GM10266 (cell line): ENCODE measurements around the gene PKD1.

Experiments
- DNase-seq: peaks from one replicate; pipeline ENCODE4 v3.0.0; 2012; ENCODE audit errors: extremely low spot score
- TF ChIP-seq, protein P1 (sequence below): IDR thresholded peaks from 2 replicates; pipeline ENCODE4 v1.5.1; 2012; ENCODE audit warnings: mild to moderate bottlenecking, low read depth; ENCODE audit not compliant: control insufficient read depth, insufficient read depth; ENCODE audit errors: missing control alignments

The PKD1 gene

DNA sequence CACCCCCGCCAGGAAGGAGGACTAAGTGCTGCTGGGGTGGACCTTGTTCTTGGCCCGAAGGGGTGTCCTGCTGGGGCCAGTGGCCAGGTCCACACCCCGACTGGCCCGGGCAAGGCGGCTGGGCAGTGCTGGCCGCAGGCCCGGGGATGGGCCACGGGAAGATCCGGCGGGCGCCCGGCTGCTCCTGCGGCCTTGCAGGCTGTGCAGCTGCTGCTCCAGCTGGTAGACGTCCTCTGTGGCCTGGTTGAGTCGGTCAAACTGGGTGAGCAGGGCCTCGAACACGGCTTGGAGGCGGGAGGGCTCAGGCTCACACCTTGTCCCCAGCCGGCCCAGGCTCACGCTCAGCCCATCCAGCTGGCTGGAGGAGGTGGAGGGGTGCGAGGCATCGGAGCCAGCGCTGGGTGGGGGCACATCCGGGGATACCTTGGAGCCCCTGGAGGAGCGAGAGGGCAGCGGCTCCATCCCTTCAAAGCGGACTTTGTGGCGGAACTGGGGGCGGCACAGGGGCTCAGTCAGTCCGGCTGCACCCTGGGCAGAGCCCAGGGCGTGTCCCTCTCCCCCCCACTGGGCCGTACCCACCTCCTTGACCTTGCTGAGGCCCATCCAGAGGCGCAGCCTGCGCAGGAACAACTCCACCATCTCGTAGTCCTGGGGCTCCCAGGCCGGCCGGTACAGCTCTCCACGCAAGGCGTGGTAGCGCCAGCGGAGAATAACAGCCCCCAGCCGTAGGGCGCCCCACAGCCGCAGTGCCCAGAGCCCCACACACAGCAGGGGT lies 45.8 kb downstream of the PKD1 start:
- no peak for DNase-seq
- TF ChIP-seq, protein P1, sequence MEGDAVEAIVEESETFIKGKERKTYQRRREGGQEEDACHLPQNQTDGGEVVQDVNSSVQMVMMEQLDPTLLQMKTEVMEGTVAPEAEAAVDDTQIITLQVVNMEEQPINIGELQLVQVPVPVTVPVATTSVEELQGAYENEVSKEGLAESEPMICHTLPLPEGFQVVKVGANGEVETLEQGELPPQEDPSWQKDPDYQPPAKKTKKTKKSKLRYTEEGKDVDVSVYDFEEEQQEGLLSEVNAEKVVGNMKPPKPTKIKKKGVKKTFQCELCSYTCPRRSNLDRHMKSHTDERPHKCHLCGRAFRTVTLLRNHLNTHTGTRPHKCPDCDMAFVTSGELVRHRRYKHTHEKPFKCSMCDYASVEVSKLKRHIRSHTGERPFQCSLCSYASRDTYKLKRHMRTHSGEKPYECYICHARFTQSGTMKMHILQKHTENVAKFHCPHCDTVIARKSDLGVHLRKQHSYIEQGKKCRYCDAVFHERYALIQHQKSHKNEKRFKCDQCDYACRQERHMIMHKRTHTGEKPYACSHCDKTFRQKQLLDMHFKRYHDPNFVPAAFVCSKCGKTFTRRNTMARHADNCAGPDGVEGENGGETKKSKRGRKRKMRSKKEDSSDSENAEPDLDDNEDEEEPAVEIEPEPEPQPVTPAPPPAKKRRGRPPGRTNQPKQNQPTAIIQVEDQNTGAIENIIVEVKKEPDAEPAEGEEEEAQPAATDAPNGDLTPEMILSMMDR = no peak

DNA sequence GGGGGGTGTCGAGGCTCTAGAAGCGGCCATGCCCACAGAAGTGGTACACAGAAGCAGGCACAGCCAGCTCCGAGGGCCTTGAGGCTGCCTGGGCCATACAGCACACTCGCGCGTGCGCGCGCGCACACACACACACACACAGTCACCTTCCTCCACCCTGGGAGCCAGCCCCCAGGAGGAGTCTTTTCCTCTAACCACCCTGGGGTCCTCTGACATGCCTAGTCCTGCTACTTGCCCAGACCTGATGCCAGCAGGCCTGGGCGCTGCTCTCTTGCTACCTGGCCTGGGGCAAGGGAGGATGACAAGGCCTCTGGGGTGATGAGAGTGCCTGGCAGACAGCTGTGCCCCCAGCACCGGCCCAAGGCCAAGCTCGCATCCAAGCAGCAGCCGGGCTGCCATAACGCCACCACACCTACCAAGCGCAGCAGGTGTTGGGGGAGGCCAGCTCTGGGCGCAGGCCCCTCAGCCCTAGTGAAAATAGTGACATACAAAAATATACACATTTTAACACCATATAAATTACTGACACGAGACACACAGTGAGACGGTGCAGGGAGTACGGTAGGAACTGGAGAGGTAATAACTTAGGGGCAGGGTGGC lies 46.8 kb downstream of the PKD1 start:
- TF ChIP-seq, protein P1 = no peak
- DNase-seq = no peak

DNA sequence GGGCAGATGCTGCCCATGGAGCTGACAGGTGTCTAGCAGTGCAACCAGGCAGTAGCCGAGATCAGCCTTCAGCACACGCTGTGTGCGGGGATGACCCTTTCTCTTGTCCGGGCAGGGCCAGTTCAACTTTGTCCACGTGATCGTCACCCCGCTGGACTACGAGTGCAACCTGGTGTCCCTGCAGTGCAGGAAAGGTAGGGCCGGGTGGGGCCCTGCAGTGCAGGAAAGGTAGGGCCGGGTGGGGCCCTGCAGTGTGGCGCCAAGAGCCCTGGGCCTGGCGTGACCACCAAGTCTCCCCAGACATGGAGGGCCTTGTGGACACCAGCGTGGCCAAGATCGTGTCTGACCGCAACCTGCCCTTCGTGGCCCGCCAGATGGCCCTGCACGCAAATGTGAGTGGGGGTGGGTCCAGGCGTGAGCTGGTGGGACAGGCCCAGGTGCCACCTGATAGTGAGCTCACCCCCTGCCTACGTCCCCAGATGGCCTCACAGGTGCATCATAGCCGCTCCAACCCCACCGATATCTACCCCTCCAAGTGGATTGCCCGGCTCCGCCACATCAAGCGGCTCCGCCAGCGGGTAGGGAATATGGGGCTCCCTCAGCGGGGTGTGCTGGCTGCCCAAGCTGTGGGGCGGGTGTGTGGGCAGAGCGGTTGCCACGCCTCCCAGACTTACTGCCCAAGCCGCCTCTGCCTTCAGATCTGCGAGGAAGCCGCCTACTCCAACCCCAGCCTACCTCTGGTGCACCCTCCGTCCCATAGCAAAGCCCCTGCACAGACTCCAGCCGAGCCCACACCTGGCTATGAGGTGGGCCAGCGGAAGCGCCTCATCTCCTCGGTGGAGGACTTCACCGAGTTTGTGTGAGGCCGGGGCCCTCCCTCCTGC lies 47.7 kb downstream of the PKD1 start:
- TF ChIP-seq, protein P1 = no peak
- DNase-seq = no peak

DNA sequence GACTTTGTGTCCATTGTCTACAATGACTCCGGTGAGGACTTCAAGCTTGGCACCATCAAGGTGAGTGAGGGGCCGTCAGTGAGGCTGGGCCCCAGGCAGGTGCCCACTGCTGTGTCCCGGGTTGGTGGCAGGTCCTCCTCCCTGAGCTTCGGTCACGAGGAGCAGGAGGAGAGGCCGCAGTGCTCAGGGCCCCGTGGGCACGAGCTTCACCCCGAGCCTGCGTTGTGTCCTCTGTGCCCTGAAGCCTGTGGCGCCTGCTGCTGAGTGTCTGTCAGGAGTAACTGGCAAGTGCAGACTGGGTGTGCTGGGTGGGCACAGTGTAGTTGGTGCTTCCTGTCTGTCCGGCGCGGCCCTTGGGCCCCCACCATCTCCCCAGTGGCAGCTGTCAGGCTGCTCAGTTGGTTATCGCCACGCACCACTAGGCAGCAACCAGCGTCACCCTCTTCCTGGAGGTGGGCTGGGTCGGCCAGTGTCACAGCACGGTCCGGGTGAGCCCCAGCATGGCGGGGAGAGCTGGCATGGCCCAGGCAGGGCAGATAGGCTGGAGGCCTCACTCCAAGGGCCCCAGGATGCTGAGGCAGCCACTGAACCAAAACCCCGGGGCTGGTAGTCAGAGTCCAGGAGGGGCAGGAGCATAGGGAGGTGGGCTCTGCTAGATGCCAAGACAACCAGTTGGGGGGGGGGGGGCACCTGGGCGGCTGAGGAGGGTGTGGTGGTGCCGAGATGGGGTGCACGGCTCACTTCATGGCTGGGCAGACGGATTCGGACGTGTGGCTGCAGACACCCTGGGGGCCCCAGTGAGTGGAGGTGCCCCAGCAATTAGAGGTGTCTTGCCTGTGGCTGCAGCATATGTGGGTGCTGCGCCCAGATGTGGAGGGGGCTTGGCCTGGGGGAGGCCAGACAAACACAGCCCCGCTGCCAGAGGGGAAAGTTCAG lies 48.6 kb downstream of the PKD1 start:
- peak; percentile 51 for DNase-seq
- TF ChIP-seq, protein P1 = no peak

DNA sequence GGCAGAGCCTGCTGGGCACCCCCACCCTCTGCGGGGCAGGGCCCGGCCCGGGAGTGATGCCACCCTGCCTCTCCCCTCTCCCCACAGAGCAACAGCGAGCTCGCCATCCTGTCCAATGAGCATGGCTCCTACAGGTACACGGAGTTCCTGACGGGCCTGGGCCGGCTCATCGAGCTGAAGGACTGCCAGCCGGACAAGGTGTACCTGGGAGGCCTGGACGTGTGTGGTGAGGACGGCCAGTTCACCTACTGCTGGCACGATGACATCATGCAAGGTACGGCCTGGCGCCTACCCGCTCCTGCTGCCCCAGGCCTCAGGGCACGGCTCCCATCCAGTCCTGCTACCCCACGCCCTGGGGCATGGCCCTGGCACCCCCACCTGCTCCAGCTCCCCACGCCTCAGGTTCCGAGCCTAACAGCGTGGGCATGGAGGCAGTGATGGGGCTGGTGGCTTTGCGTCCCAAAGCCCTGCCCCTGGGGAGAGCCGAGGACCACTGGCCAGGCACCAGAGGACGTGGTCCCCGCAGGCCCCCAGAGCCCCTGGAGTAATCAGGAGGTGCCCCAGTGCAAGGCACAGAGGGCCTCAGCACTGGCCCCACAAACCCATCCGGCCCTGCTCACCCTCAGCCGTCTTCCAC lies 49.5 kb downstream of the PKD1 start:
- no peak for DNase-seq

DNA sequence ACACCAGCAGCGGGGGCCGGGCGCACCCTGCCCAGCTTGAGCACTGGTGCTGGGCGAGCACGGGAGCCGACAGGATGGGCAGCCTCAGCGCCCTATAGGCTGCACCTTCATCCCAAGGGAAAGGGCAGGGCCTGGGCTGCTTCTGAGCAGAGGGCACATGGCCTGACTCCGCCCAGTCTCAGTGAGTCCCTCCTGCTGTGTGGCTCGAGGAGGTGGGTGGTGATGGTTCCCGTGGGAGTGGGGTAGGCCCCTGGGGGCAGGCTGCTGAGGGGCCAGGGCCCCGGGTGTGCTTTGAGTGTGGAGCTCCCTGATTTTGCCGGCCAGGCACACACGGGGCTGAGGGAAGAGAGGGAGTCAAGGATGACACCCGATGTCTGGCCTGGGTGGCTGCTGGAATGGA lies 50.0 kb downstream of the PKD1 start:
- peak; percentile 42 for DNase-seq
- TF ChIP-seq, protein P1 = no peak

More for the DNA sequence above, 49.5 kb downstream of the PKD1 start:
- TF ChIP-seq, protein P1 = no peak
